Left ventricle myocardium inferior (tissue), 1 donor: Measurements from ENCODE around the gene TMEM165. TPM values are rescaled to one million over a fixed set of nuclear protein-coding genes. Genes with fewer than 3 reads are reported as not detected.

Experiments used
- DNase-seq: peaks from one replicate; pipeline ENCODE4 v3.0.0-alpha.2; 2020
- H3K27ac ChIP-seq: fragments of 200-600 bp; replicated peaks from 2 replicates; pipeline ENCODE4 v1.8.0; 2021
- H3K27me3 ChIP-seq: fragments of 200-600 bp; 2 replicates; pipeline ENCODE4 v1.8.0; 2021; ENCODE audit warnings: low read depth
- H3K36me3 ChIP-seq: fragments of 200-600 bp; 2 replicates; pipeline ENCODE4 v1.8.0; 2021
- H3K4me1 ChIP-seq: fragments of 200-600 bp; 2 replicates; pipeline ENCODE4 v1.8.0; 2021
- H3K4me3 ChIP-seq: fragments of 200-600 bp; 2 replicates; pipeline ENCODE4 v1.8.0; 2021; ENCODE audit warnings: mild to moderate bottlenecking, moderate library complexity
- H3K9me3 ChIP-seq: fragments of 200-600 bp; replicated peaks from 2 replicates; pipeline ENCODE4 v1.8.0; 2021
- CTCF ChIP-seq: fragments of 200-600 bp; IDR thresholded peaks from 2 replicates; pipeline ENCODE4 v1.8.0; 2021; ENCODE audit warnings: antibody characterized with exemption, mild to moderate bottlenecking, borderline replicate concordance
- intact Hi-C: fragments of 100-400 bp; cut with micrococcal nuclease; formaldehyde crosslinking; loops from one replicate; pipeline ENCODE4 v1.11.0; 2022
- total RNA-seq: library from RNA; stranded (reverse); fragmentation: NEBNext Ultra II Directional; extraction: Animal tissue kit (Norgen Biotek cat#: 25700); gene quantifications from one replicate; pipeline ENCODE4 v1.2.1, GENCODE V29; 2021
- donor health status: DM: no; HTN: yes; CAD: no; lungs with severe emphysema.

The TMEM165 gene
- total RNA-seq, 1 donor from 2014 or later: 41.6 TPM

GRCh38 chr4:55444827-55445226, 49.1 kb downstream of the TMEM165 start:
- TF ChIP-seq CTCF: peak; percentile 46
- intact Hi-C loops: no loop called here
- Histone ChIP-seq H3K36me3 (peaks cover 73% of the 10 kb centered on the region), H3K4me1 (no peaks in the 10 kb centered on the region), H3K9me3 (no peaks in the 10 kb centered on the region), H3K27me3 (no peaks in the 10 kb centered on the region), H3K27ac (no peak overlapping the region), H3K4me3 (no peak overlapping the region)
- no peak for DNase-seq

GRCh38 chr4:55445921-55446577, 50.3 kb downstream of the TMEM165 start:
- H3K36me3 ChIP-seq: peaks cover 76% of the 10 kb centered on the region
- no peaks in the 10 kb centered on the region for H3K9me3 ChIP-seq
- intact Hi-C loops: no loop called here
- H3K4me3 ChIP-seq: no peak overlapping the region
- H3K27me3 ChIP-seq: no peaks in the 10 kb centered on the region
- DNase-seq: no peak
- no peak for TF ChIP-seq CTCF
- H3K4me1 ChIP-seq: no peaks in the 10 kb centered on the region
- no peak overlapping the region for H3K27ac ChIP-seq

GRCh38 chr4:55446578-55446922, 50.8 kb downstream of the TMEM165 start:
- no peak overlapping the region for H3K4me3 ChIP-seq
- intact Hi-C loops: no loop called here
- H3K27me3 ChIP-seq: no peaks in the 10 kb centered on the region
- H3K36me3 ChIP-seq: peaks cover 72% of the 10 kb centered on the region
- H3K4me1 ChIP-seq: no peaks in the 10 kb centered on the region
- no peak for DNase-seq
- no peaks in the 10 kb centered on the region for H3K9me3 ChIP-seq
- no peak for TF ChIP-seq CTCF
- no peak overlapping the region for H3K27ac ChIP-seq

- TF ChIP-seq CTCF: no peak
- intact Hi-C loops: no loop called here
- no peaks in the 10 kb centered on the region for H3K27me3 ChIP-seq
Measured at GRCh38 chr4:55447108-55447708, 51.5 kb downstream of the TMEM165 start.

GRCh38 chr4:55447831-55448230, 52.1 kb downstream of the TMEM165 start:
- DNase-seq: no peak
- no peak for TF ChIP-seq CTCF
- no peak overlapping the region for H3K4me3 ChIP-seq
- H3K27me3 ChIP-seq: no peaks in the 10 kb centered on the region
- H3K27ac ChIP-seq: no peak overlapping the region
- peaks cover 71% of the 10 kb centered on the region for H3K36me3 ChIP-seq
- intact Hi-C loops: no loop called here
- no peaks in the 10 kb centered on the region for H3K4me1 ChIP-seq
- H3K9me3 ChIP-seq: no peaks in the 10 kb centered on the region

More at GRCh38 chr4:55447108-55447708, 51.5 kb downstream of the TMEM165 start:
- H3K9me3 ChIP-seq: no peaks in the 10 kb centered on the region
- peaks cover 71% of the 10 kb centered on the region for H3K36me3 ChIP-seq
- H3K4me1 ChIP-seq: no peaks in the 10 kb centered on the region
- no peak overlapping the region for H3K4me3 ChIP-seq
- no peak for DNase-seq
- H3K27ac ChIP-seq: no peak overlapping the region
